Left ventricle myocardium inferior (tissue), 1 donor: ENCODE measurements around the gene OCIAD1. TPM values are rescaled to one million over a fixed set of nuclear protein-coding genes. Genes with fewer than 3 reads are reported as not detected.
"Not testable (repeated sequence)": the region's sequence is repeated elsewhere in the genome, so short reads cannot be mapped to it uniquely, and the experiment has no call there.

Experiments
- DNase-seq: peaks from one replicate; pipeline ENCODE4 v3.0.0-alpha.2; 2020
- H3K27ac ChIP-seq: fragments of 200-600 bp; replicated peaks from 2 replicates; pipeline ENCODE4 v1.8.0; 2021
- H3K27me3 ChIP-seq: fragments of 200-600 bp; 2 replicates; pipeline ENCODE4 v1.8.0; 2021; ENCODE audit warnings: low read depth
- H3K36me3 ChIP-seq: fragments of 200-600 bp; 2 replicates; pipeline ENCODE4 v1.8.0; 2021
- H3K4me1 ChIP-seq: fragments of 200-600 bp; 2 replicates; pipeline ENCODE4 v1.8.0; 2021
- H3K4me3 ChIP-seq: fragments of 200-600 bp; 2 replicates; pipeline ENCODE4 v1.8.0; 2021; ENCODE audit warnings: mild to moderate bottlenecking, moderate library complexity
- H3K9me3 ChIP-seq: fragments of 200-600 bp; replicated peaks from 2 replicates; pipeline ENCODE4 v1.8.0; 2021
- CTCF ChIP-seq: fragments of 200-600 bp; IDR thresholded peaks from 2 replicates; pipeline ENCODE4 v1.8.0; 2021; ENCODE audit warnings: antibody characterized with exemption, mild to moderate bottlenecking, borderline replicate concordance
- intact Hi-C: fragments of 100-400 bp; cut with micrococcal nuclease; formaldehyde crosslinking; loops from one replicate; pipeline ENCODE4 v1.11.0; 2022
- total RNA-seq: library from RNA; stranded (reverse); fragmentation: NEBNext Ultra II Directional; extraction: Animal tissue kit (Norgen Biotek cat#: 25700); gene quantifications from one replicate; pipeline ENCODE4 v1.2.1, GENCODE V29; 2021
- donor health status: DM: no; HTN: yes; CAD: no; lungs with severe emphysema.

OCIAD1 gene
- total RNA-seq, 1 donor from 2014 or later, result 129 TPM

- no peaks in the 10 kb centered on the region for H3K4me1 ChIP-seq
- H3K27me3 ChIP-seq, result no peaks in the 10 kb centered on the region
- intact Hi-C loops, result no loop called here
- H3K9me3 ChIP-seq, result no peaks in the 10 kb centered on the region
- no peak overlapping the region for H3K27ac ChIP-seq
- no peak overlapping the region for H3K4me3 ChIP-seq
- H3K36me3 ChIP-seq, result no peaks in the 10 kb centered on the region
- no peak for TF ChIP-seq CTCF
- DNase-seq, result no peak
Measured at GRCh38 chr4:48812866-48813265, 18.0 kb upstream of the OCIAD1 start.

GRCh38 chr4:48813964-48814363, 16.9 kb upstream of the OCIAD1 start:
- Histone ChIP-seq H3K4me1 (no peaks in the 10 kb centered on the region), H3K36me3 (no peaks in the 10 kb centered on the region), H3K27me3 (no peaks in the 10 kb centered on the region), H3K9me3 (no peaks in the 10 kb centered on the region), H3K27ac (no peak overlapping the region), H3K4me3 (no peak overlapping the region)
- no peak for TF ChIP-seq CTCF
- intact Hi-C loops, result no loop called here
- DNase-seq, result no peak

- Histone ChIP-seq H3K4me1 (no peaks in the 10 kb centered on the region), H3K36me3 (no peaks in the 10 kb centered on the region), H3K4me3 (no peak overlapping the region), H3K27me3 (no peaks in the 10 kb centered on the region), H3K27ac (no peak overlapping the region), H3K9me3 (no peaks in the 10 kb centered on the region)
- no peak for TF ChIP-seq CTCF
- intact Hi-C loops, result no loop called here
- no peak for DNase-seq
Measured at GRCh38 chr4:48815483-48815882, 15.4 kb upstream of the OCIAD1 start.

GRCh38 chr4:48816297-48816696, 14.6 kb upstream of the OCIAD1 start:
- H3K36me3 ChIP-seq, intact Hi-C loops, H3K27ac ChIP-seq, H3K9me3 ChIP-seq, H3K4me3 ChIP-seq, H3K4me1 ChIP-seq, DNase-seq, H3K27me3 ChIP-seq: not testable (repeated sequence)

GRCh38 chr4:48816971-48817370, 13.9 kb upstream of the OCIAD1 start:
- H3K27ac ChIP-seq, result no peak overlapping the region
- H3K4me3 ChIP-seq, result no peak overlapping the region
- H3K4me1 ChIP-seq, result no peaks in the 10 kb centered on the region
- intact Hi-C loops, result no loop called here
- H3K9me3 ChIP-seq, result peaks cover 4% of the 10 kb centered on the region
- H3K27me3 ChIP-seq, result no peaks in the 10 kb centered on the region
- no peak for DNase-seq
- no peaks in the 10 kb centered on the region for H3K36me3 ChIP-seq
- TF ChIP-seq CTCF, result no peak

GRCh38 chr4:48821431-48821830, 9.5 kb upstream of the OCIAD1 start:
- H3K27me3 ChIP-seq, DNase-seq, H3K27ac ChIP-seq, intact Hi-C loops, H3K4me1 ChIP-seq, H3K4me3 ChIP-seq, H3K36me3 ChIP-seq: not testable (repeated sequence)
- H3K9me3 ChIP-seq, result peaks cover 11% of the 10 kb centered on the region

- DNase-seq, result no peak
- intact Hi-C loops, result no loop called here
- Histone ChIP-seq H3K27ac (no peak overlapping the region), H3K4me3 (no peak overlapping the region), H3K9me3 (no peaks in the 10 kb centered on the region), H3K36me3 (no peaks in the 10 kb centered on the region), H3K4me1 (peaks cover 17% of the 10 kb centered on the region), H3K27me3 (no peaks in the 10 kb centered on the region)
- no peak for TF ChIP-seq CTCF
Measured at GRCh38 chr4:48827622-48828021, 3.3 kb upstream of the OCIAD1 start.
